Measurements from ENCODE around the gene GPS1. TPM values are rescaled to one million over a fixed set of nuclear protein-coding genes. Genes with fewer than 3 reads are reported as not detected.

Gene GPS1
- total and polyA plus RNA-seq, 4 donors: 63.4 to 165 (median 138) TPM

GRCh38 chr17:82025401-82026107, 26.1 kb upstream of the GPS1 start:
- no peak for DNase-seq (ENCODE audit: low read depth in 4 of 6, low spot score in 6 of 6)
- H3K9me3 ChIP-seq (ENCODE audit: control insufficient read depth, insufficient read depth, low read length): no peaks in the 10 kb centered on the region
- H3K27me3 ChIP-seq (ENCODE audit: control insufficient read depth, insufficient read depth, low read length): no peaks in the 10 kb centered on the region
- peaks cover 70% of the 10 kb centered on the region for H3K36me3 ChIP-seq (ENCODE audit: control insufficient read depth, insufficient read depth, low read length)
- peaks cover 57% of the 10 kb centered on the region for H3K4me1 ChIP-seq (ENCODE audit: control insufficient read depth, insufficient read depth, low read length)
- H3K27ac ChIP-seq (ENCODE audit: low read depth, low read length): no peak overlapping the region
- no peak overlapping the region for H3K4me3 ChIP-seq (ENCODE audit: low read depth, low read length)
- 91% methylated on average over 25 of the region's 25 CpGs for WGBS (ENCODE audit: insufficient coverage)

- Histone ChIP-seq H3K36me3 (ENCODE audit: control insufficient read depth, insufficient read depth, low read length) (peaks cover 72% of the 10 kb centered on the region), H3K9me3 (ENCODE audit: control insufficient read depth, insufficient read depth, low read length) (no peaks in the 10 kb centered on the region), H3K4me1 (ENCODE audit: control insufficient read depth, insufficient read depth, low read length) (peaks cover 59% of the 10 kb centered on the region), H3K27me3 (ENCODE audit: control insufficient read depth, insufficient read depth, low read length) (no peaks in the 10 kb centered on the region), H3K27ac (ENCODE audit: low read depth, low read length) (no peak overlapping the region), H3K4me3 (ENCODE audit: low read depth, low read length) (no peak overlapping the region)
- DNase-seq (ENCODE audit: low read depth in 4 of 6, low spot score in 6 of 6): no peak
- 92% methylated on average over 13 of the region's 13 CpGs for WGBS (ENCODE audit: insufficient coverage)
Observed at GRCh38 chr17:82028246-82028645, 23.5 kb upstream of the GPS1 start.

GRCh38 chr17:82028966-82029365, 22.7 kb upstream of the GPS1 start:
- peaks cover 79% of the 10 kb centered on the region for H3K36me3 ChIP-seq (ENCODE audit: control insufficient read depth, insufficient read depth, low read length)
- DNase-seq (ENCODE audit: low read depth in 4 of 6, low spot score in 6 of 6): no peak
- no peaks in the 10 kb centered on the region for H3K27me3 ChIP-seq (ENCODE audit: control insufficient read depth, insufficient read depth, low read length)
- WGBS (ENCODE audit: insufficient coverage): 100% methylated on average over 7 of the region's 9 CpGs
- no peak overlapping the region for H3K27ac ChIP-seq (ENCODE audit: low read depth, low read length)
- no peaks in the 10 kb centered on the region for H3K9me3 ChIP-seq (ENCODE audit: control insufficient read depth, insufficient read depth, low read length)
- peaks cover 57% of the 10 kb centered on the region for H3K4me1 ChIP-seq (ENCODE audit: control insufficient read depth, insufficient read depth, low read length)
- H3K4me3 ChIP-seq (ENCODE audit: low read depth, low read length): no peak overlapping the region

- H3K27ac ChIP-seq (ENCODE audit: low read depth, low read length): no peak overlapping the region
- 79% methylated on average over 16 of the region's 16 CpGs for WGBS (ENCODE audit: insufficient coverage)
- peaks cover 82% of the 10 kb centered on the region for H3K36me3 ChIP-seq (ENCODE audit: control insufficient read depth, insufficient read depth, low read length)
- H3K4me1 ChIP-seq (ENCODE audit: control insufficient read depth, insufficient read depth, low read length): peaks cover 56% of the 10 kb centered on the region
- no peaks in the 10 kb centered on the region for H3K9me3 ChIP-seq (ENCODE audit: control insufficient read depth, insufficient read depth, low read length)
- H3K27me3 ChIP-seq (ENCODE audit: control insufficient read depth, insufficient read depth, low read length): no peaks in the 10 kb centered on the region
- H3K4me3 ChIP-seq (ENCODE audit: low read depth, low read length): no peak overlapping the region
- DNase-seq (ENCODE audit: low read depth in 4 of 6, low spot score in 6 of 6): no peak
Observed at GRCh38 chr17:82029391-82029790, 22.3 kb upstream of the GPS1 start.

GRCh38 chr17:82029990-82030469, 21.7 kb upstream of the GPS1 start:
- H3K4me1 ChIP-seq (ENCODE audit: control insufficient read depth, insufficient read depth, low read length): peaks cover 53% of the 10 kb centered on the region
- H3K4me3 ChIP-seq (ENCODE audit: low read depth, low read length): no peak overlapping the region
- no peaks in the 10 kb centered on the region for H3K27me3 ChIP-seq (ENCODE audit: control insufficient read depth, insufficient read depth, low read length)
- no peak for DNase-seq (ENCODE audit: low read depth in 4 of 6, low spot score in 6 of 6)
- H3K36me3 ChIP-seq (ENCODE audit: control insufficient read depth, insufficient read depth, low read length): peaks cover 81% of the 10 kb centered on the region
- WGBS (ENCODE audit: insufficient coverage): 68% methylated on average over 30 of the region's 31 CpGs
- no peaks in the 10 kb centered on the region for H3K9me3 ChIP-seq (ENCODE audit: control insufficient read depth, insufficient read depth, low read length)
- H3K27ac ChIP-seq (ENCODE audit: low read depth, low read length): no peak overlapping the region

- Histone ChIP-seq H3K4me1 (ENCODE audit: control insufficient read depth, insufficient read depth, low read length) (peaks cover 53% of the 10 kb centered on the region), H3K4me3 (ENCODE audit: low read depth, low read length) (peak overlapping the region; percentile 36), H3K27me3 (ENCODE audit: control insufficient read depth, insufficient read depth, low read length) (no peaks in the 10 kb centered on the region), H3K27ac (ENCODE audit: low read depth, low read length) (peak overlapping the region; percentile 61), H3K9me3 (ENCODE audit: control insufficient read depth, insufficient read depth, low read length) (no peaks in the 10 kb centered on the region), H3K36me3 (ENCODE audit: control insufficient read depth, insufficient read depth, low read length) (peaks cover 77% of the 10 kb centered on the region)
- peak in 3 of 6 donors; percentile 48 to 89 (median 87) for DNase-seq (ENCODE audit: low read depth in 4 of 6, low spot score in 6 of 6)
- 1% methylated on average over 93 of the region's 94 CpGs for WGBS (ENCODE audit: insufficient coverage)
Observed at GRCh38 chr17:82030470-82031302, 21.0 kb upstream of the GPS1 start.

- H3K27ac ChIP-seq (ENCODE audit: low read depth, low read length): peak within 1 kb of the TSS; percentile 61
- H3K27me3 ChIP-seq (ENCODE audit: control insufficient read depth, insufficient read depth, low read length): no peaks in the 10 kb centered on the region
- WGBS (ENCODE audit: insufficient coverage): under 1% methylated on average over 94 of the region's 96 CpGs
- peaks cover 55% of the 10 kb centered on the region for H3K4me1 ChIP-seq (ENCODE audit: control insufficient read depth, insufficient read depth, low read length)
- no peaks in the 10 kb centered on the region for H3K9me3 ChIP-seq (ENCODE audit: control insufficient read depth, insufficient read depth, low read length)
- H3K4me3 ChIP-seq (ENCODE audit: low read depth, low read length): peak within 1 kb of the TSS; percentile 55
- H3K36me3 ChIP-seq (ENCODE audit: control insufficient read depth, insufficient read depth, low read length): peaks cover 77% of the 10 kb centered on the region
- DNase-seq (ENCODE audit: low read depth in 4 of 6, low spot score in 6 of 6): peak in 3 of 6 donors; percentile 44 to 80 (median 76)
Observed at GRCh38 chr17:82031303-82031884, 20.3 kb upstream of the GPS1 start, which contains the start of gene RAC3. Gene RAC3, plus strand, starts transcription at chr17:82031678. Its CDS starts 84 bp downstream, at chr17:82031762.

- Histone ChIP-seq H3K27ac (ENCODE audit: low read depth, low read length) (no peak overlapping the region), H3K4me3 (ENCODE audit: low read depth, low read length) (peak overlapping the region; percentile 55), H3K27me3 (ENCODE audit: control insufficient read depth, insufficient read depth, low read length) (no peaks in the 10 kb centered on the region), H3K4me1 (ENCODE audit: control insufficient read depth, insufficient read depth, low read length) (peaks cover 61% of the 10 kb centered on the region), H3K9me3 (ENCODE audit: control insufficient read depth, insufficient read depth, low read length) (no peaks in the 10 kb centered on the region), H3K36me3 (ENCODE audit: control insufficient read depth, insufficient read depth, low read length) (peaks cover 76% of the 10 kb centered on the region)
- WGBS (ENCODE audit: insufficient coverage): 3% methylated on average over 59 of the region's 59 CpGs
- DNase-seq (ENCODE audit: low read depth in 4 of 6, low spot score in 6 of 6): peak in 1 of 6 donors; percentile 9
Observed at GRCh38 chr17:82031885-82032627, 19.6 kb upstream of the GPS1 start.

Data from spinal cord (tissue), 10 donors.